ENCODE data around the gene PTCHD1.

DNA sequence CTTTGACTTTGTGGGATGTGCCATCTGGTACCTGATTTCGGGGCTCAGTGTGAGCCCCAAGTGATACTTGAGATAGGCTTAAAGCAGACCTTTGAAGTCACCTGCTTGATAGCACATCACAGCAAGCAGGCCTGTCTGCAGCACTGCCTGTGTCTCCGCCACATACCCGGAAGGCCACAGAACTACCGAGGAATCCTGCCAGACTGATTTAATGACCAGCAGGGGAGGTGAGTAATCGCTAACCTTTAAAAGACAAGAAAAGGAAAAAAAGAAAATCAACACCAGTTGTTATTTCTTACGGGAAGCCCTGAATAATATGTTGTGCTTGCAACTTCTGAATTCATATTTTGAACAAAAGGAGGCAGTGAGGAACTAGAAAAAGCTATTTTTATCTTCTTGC is 6.8 kb downstream of the PTCHD1 start:
- no peak for TF ChIP-seq POLR2A (IDR thresholded peaks at IDR 0.05)
- TF ChIP-seq, protein P1, sequence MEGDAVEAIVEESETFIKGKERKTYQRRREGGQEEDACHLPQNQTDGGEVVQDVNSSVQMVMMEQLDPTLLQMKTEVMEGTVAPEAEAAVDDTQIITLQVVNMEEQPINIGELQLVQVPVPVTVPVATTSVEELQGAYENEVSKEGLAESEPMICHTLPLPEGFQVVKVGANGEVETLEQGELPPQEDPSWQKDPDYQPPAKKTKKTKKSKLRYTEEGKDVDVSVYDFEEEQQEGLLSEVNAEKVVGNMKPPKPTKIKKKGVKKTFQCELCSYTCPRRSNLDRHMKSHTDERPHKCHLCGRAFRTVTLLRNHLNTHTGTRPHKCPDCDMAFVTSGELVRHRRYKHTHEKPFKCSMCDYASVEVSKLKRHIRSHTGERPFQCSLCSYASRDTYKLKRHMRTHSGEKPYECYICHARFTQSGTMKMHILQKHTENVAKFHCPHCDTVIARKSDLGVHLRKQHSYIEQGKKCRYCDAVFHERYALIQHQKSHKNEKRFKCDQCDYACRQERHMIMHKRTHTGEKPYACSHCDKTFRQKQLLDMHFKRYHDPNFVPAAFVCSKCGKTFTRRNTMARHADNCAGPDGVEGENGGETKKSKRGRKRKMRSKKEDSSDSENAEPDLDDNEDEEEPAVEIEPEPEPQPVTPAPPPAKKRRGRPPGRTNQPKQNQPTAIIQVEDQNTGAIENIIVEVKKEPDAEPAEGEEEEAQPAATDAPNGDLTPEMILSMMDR (IDR thresholded peaks at IDR 0.05): no peak

All from testis (tissue), 2 donors.